CD14-positive monocyte (primary cell): Measurements from ENCODE around the gene RELN. TPM values are rescaled to one million over a fixed set of nuclear protein-coding genes. Genes with fewer than 3 reads are reported as not detected.

Experiments
- DNase-seq, 3 donors: peaks; one replicate each; pipeline ENCODE4 v3.0.0-alpha.2; 2011 to 2022
- H2AFZ ChIP-seq: 2 replicates; pipeline ENCODE4 v1.6.0; 2012; ENCODE audit warnings: mild to moderate bottlenecking, low read depth, low read length, inconsistent platforms; ENCODE audit not compliant: insufficient read depth, poor library complexity, severe bottlenecking
- H3K27ac ChIP-seq, 2 donors: 1 replicate in 1 of 2; 2 replicates in 1 of 2; pipeline ENCODE4 v1.5.1; 2012 to 2013; ENCODE audit warnings: low read length in 2 of 2, control low read depth in 1 of 2, inconsistent platforms in 1 of 2, low read depth in 1 of 2, mild to moderate bottlenecking in 1 of 2
- H3K27me3 ChIP-seq, 2 donors: one replicate each; pipeline versions ENCODE4 v1.6.0 to v1.6.1; 2011 to 2013; ENCODE audit warnings: low read length in 2 of 2; ENCODE audit not compliant: control insufficient read depth in 2 of 2, insufficient read depth in 2 of 2
- H3K36me3 ChIP-seq, 2 donors: replicated peaks in 1 of 2; 1 replicate in 1 of 2; 2 replicates in 1 of 2; pipeline versions ENCODE4 v1.5.1 to v1.6.1; 2012 to 2013; ENCODE audit warnings: low read length in 2 of 2, control low read depth in 1 of 2, inconsistent platforms in 1 of 2, mild to moderate bottlenecking in 1 of 2; ENCODE audit not compliant: insufficient read depth in 2 of 2, control insufficient read depth in 1 of 2
- H3K4me1 ChIP-seq, 2 donors: 1 replicate in 1 of 2; 2 replicates in 1 of 2; pipeline versions ENCODE4 v1.5.1 to v1.6.1; 2012 to 2013; ENCODE audit warnings: low read length in 2 of 2, control low read depth in 1 of 2, inconsistent platforms in 1 of 2, mild to moderate bottlenecking in 1 of 2, moderate library complexity in 1 of 2; ENCODE audit not compliant: insufficient read depth in 2 of 2, control insufficient read depth in 1 of 2
- H3K4me2 ChIP-seq: replicated peaks from 2 replicates; pipeline ENCODE3; 2012; ENCODE audit warnings: low read length, moderate library complexity, mild to moderate bottlenecking; ENCODE audit not compliant: poor library complexity, severe bottlenecking; ENCODE audit errors: extremely low read depth
- H3K4me3 ChIP-seq, 3 experiments: fragments of 200-600 bp in 1 of 3; sonication (generic) in 1 of 3; replicated peaks in 1 of 3; 1 replicate in 2 of 3; 2 replicates in 1 of 3; pipeline ENCODE4 v1.5.1; 2011 to 2013; ENCODE audit warnings: low read length in 3 of 3, mild to moderate bottlenecking in 3 of 3, control low read depth in 2 of 3, low read depth in 2 of 3, inconsistent platforms in 1 of 3, moderate library complexity in 1 of 3
- H3K79me2 ChIP-seq: 2 replicates; pipeline ENCODE4 v1.6.0; 2012; ENCODE audit warnings: mild to moderate bottlenecking, control low read depth, inconsistent platforms, low read length, moderate library complexity; ENCODE audit not compliant: insufficient read depth
- H3K9ac ChIP-seq: 2 replicates; pipeline ENCODE4 v1.6.0; 2017; ENCODE audit warnings: low read length, mild to moderate bottlenecking; ENCODE audit not compliant: insufficient read depth, poor library complexity, severe bottlenecking
- H3K9me3 ChIP-seq, 2 donors: replicated peaks in 1 of 2; 1 replicate in 1 of 2; 2 replicates in 1 of 2; pipeline versions ENCODE4 v1.5.1 to v1.6.1; 2012 to 2013; ENCODE audit warnings: low read length in 2 of 2, control low read depth in 1 of 2; ENCODE audit not compliant: control insufficient read depth in 1 of 2, insufficient read depth in 1 of 2
- H4K20me1 ChIP-seq: 2 replicates; pipeline ENCODE4 v1.6.0; 2012; ENCODE audit warnings: mild to moderate bottlenecking, low read length, control low read depth, moderate library complexity; ENCODE audit not compliant: insufficient read depth
- H3K27ac Mint-ChIP-seq, 7 donors: one replicate each; pipeline ENCODE4 v1.8.0; 2020; ENCODE audit warnings: mild to moderate bottlenecking in 7 of 7, mixed read lengths in 7 of 7, moderate library complexity in 6 of 7, inconsistent platforms in 2 of 7
- H3K27me3 Mint-ChIP-seq, 3 donors: one replicate each; pipeline ENCODE4 v1.8.0; 2021 to 2022; ENCODE audit warnings: low read depth in 3 of 3, mild to moderate bottlenecking in 3 of 3, mixed read lengths in 3 of 3, moderate library complexity in 3 of 3, inconsistent platforms in 1 of 3
- H3K36me3 Mint-ChIP-seq, 2 donors: one replicate each; pipeline ENCODE4 v1.8.0; 2020; ENCODE audit warnings: mixed read lengths in 2 of 2, inconsistent platforms in 1 of 2, mild to moderate bottlenecking in 1 of 2
- H3K4me1 Mint-ChIP-seq: one replicate; pipeline ENCODE4 v1.8.0; 2020; ENCODE audit warnings: mild to moderate bottlenecking, mixed read lengths
- H3K4me3 Mint-ChIP-seq, 2 donors: one replicate each; pipeline ENCODE4 v1.8.0; 2020; ENCODE audit warnings: mild to moderate bottlenecking in 2 of 2, mixed read lengths in 2 of 2, moderate library complexity in 1 of 2
- H3K9me3 Mint-ChIP-seq, 7 donors: one replicate each; pipeline ENCODE4 v1.8.0; 2020 to 2022; ENCODE audit warnings: mixed read lengths in 7 of 7, mild to moderate bottlenecking in 6 of 7, moderate library complexity in 6 of 7, inconsistent platforms in 2 of 7
- WGBS: methylation state at CpG from one replicate; pipeline ENCODE4 v1.1.5; 2013; ENCODE audit warnings: missing lambda C conversion rate; ENCODE audit not compliant: insufficient coverage; 5-methylcytosine and 5-hydroxymethylcytosine counted together
- intact Hi-C, 2 donors: fragments of 100-400 bp; cut with micrococcal nuclease; formaldehyde crosslinking; loops; one replicate each; pipeline versions ENCODE4 v1.15.0 to v1.15.1; 2023
- polyA plus RNA-seq, 3 donors: library from polyadenylated mRNA; depleted of rRNA in 1 of 3; unstranded in 2 of 3; stranded (reverse) in 1 of 3; fragments of 300-500 nt in 2 of 3; fragments of >200 nt in 1 of 3; fragmentation: Illumina TruSeq in 2 of 3; gene quantifications; 1 replicate in 2 of 3; 2 replicates in 1 of 3; pipeline ENCODE4 v1.2.3, GENCODE V29; 2012 to 2021
- TF ChIP-seq, protein P1 (sequence below): fragments of 200-600 bp; IDR thresholded peaks from one replicate; pipeline ENCODE4 v1.8.0; 2022; ENCODE audit warnings: antibody characterized with exemption, mild to moderate bottlenecking

Gene RELN
- polyA plus RNA-seq, 3 donors = not detected

DNA sequence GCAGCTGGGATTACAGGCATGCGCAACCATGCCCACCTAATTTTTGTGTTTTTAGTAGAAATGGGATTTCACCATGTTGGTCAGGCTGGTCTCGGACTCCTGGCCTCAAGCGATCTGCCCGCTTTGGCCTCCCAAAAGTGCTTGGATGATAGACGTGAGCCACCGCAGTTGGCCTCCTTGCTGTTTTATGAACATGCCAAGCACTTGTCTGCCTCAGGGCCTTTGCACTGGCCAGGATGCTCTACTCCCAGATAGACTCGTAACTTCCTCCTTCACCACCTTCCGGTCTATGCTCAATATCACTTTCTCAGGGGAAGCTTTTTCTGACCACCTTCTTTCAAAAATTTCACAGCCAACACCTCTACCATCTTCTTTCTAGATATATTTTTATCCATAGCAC lies 549.8 kb downstream of the RELN start:
- Mint-ChIP-seq H3K4me1 (no peaks in the 10 kb centered on the region), H3K4me3 (no peak overlapping the region), H3K27ac (no peak overlapping the region), H3K27me3 (peaks cover 27 to 33% (median 33%) of the 10 kb centered on the region in 3 donors), H3K9me3 (peaks cover 0 to 4% (median 2%) of the 10 kb centered on the region in 7 donors), H3K36me3 (no peaks in the 10 kb centered on the region)
- H4K20me1 ChIP-seq = no peaks in the 10 kb centered on the region
- no peak overlapping the region for H3K4me2 ChIP-seq
- DNase-seq = no peak
- no peak overlapping the region for H3K27ac ChIP-seq
- 96% methylated on average over 8 of the region's 8 CpGs for WGBS
- no peak overlapping the region for H2AFZ ChIP-seq
- peaks cover 30 to 34% of the 10 kb centered on the region in 2 donors for H3K27me3 ChIP-seq
- H3K36me3 ChIP-seq = no peaks in the 10 kb centered on the region
- H3K9me3 ChIP-seq = peaks cover 0 to 5% of the 10 kb centered on the region in 2 donors
- no peaks in the 10 kb centered on the region for H3K79me2 ChIP-seq
- H3K4me1 ChIP-seq = no peaks in the 10 kb centered on the region
- TF ChIP-seq, protein P1, sequence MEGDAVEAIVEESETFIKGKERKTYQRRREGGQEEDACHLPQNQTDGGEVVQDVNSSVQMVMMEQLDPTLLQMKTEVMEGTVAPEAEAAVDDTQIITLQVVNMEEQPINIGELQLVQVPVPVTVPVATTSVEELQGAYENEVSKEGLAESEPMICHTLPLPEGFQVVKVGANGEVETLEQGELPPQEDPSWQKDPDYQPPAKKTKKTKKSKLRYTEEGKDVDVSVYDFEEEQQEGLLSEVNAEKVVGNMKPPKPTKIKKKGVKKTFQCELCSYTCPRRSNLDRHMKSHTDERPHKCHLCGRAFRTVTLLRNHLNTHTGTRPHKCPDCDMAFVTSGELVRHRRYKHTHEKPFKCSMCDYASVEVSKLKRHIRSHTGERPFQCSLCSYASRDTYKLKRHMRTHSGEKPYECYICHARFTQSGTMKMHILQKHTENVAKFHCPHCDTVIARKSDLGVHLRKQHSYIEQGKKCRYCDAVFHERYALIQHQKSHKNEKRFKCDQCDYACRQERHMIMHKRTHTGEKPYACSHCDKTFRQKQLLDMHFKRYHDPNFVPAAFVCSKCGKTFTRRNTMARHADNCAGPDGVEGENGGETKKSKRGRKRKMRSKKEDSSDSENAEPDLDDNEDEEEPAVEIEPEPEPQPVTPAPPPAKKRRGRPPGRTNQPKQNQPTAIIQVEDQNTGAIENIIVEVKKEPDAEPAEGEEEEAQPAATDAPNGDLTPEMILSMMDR = no peak
- no peak overlapping the region for H3K4me3 ChIP-seq
- intact Hi-C loops = no loop called here
- no peak overlapping the region for H3K9ac ChIP-seq

DNA sequence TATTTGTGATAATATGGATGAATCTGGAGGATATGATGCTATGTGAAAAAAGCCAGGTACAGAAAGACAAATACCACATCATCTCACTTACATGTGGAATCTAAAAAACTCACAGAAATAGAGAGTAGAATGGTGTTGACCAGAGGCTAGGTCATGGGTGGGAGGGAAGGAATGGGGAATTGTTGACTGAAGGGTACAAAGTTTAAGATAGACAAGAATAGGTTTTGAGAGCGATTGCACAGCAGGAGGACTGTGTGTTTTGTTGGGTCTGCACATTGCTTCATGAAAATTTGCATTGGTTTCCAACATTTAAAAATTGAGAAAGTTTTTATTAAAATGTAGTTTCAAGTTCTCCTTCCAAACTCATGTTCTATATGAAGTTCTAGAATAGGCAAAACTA lies 551.8 kb downstream of the RELN start:
- no peak overlapping the region for H2AFZ ChIP-seq
- H3K36me3 ChIP-seq = no peaks in the 10 kb centered on the region
- peaks cover 10 to 14% of the 10 kb centered on the region in 2 donors for H3K27me3 ChIP-seq
- H3K9me3 Mint-ChIP-seq = peaks cover 0 to 5% (median 4%) of the 10 kb centered on the region in 7 donors
- no peak overlapping the region for H3K4me2 ChIP-seq
- WGBS = 100% methylated on average over 1 of the region's 1 CpG
- H3K27ac Mint-ChIP-seq = no peak overlapping the region
- H3K9ac ChIP-seq = no peak overlapping the region
- H3K4me1 ChIP-seq = no peaks in the 10 kb centered on the region
- H3K4me3 Mint-ChIP-seq = no peak overlapping the region
- peaks cover 9 to 18% (median 16%) of the 10 kb centered on the region in 3 donors for H3K27me3 Mint-ChIP-seq
- no peaks in the 10 kb centered on the region for H3K36me3 Mint-ChIP-seq
- intact Hi-C loops = no loop called here
- H3K79me2 ChIP-seq = no peaks in the 10 kb centered on the region
- H3K9me3 ChIP-seq = no peaks in the 10 kb centered on the region
- DNase-seq = no peak
- H3K4me1 Mint-ChIP-seq = peaks cover 4% of the 10 kb centered on the region
- H3K27ac ChIP-seq = no peak overlapping the region
- H4K20me1 ChIP-seq = no peaks in the 10 kb centered on the region
- TF ChIP-seq, protein P1 = no peak
- H3K4me3 ChIP-seq = no peak overlapping the region
